Pancreas (tissue), 10 donors: ENCODE measurements around the gene PC. TPM values are rescaled to one million over a fixed set of nuclear protein-coding genes. Genes with fewer than 3 reads are reported as not detected.

Source experiments
- ATAC-seq, 4 donors: fragments of 200-7000 bp; cut with Tn5 transposase; one replicate each; pipeline versions ENCODE4 v1.8.0 to v1.9.1; 2020; ENCODE audit warnings: mild to moderate bottlenecking in 4 of 4, moderate library complexity in 4 of 4
- DNase-seq, 6 donors: peaks; one replicate each; pipeline ENCODE4 v3.0.0-alpha.2; 2020
- FAIRE-seq: peaks from 2 replicates; lab custom pipeline; 2012; peaks lifted over from hg19 to GRCh38; lab: Jason Lieb, UNC
- H3K27ac ChIP-seq, 4 donors: fragments of 200-600 bp; sonication (generic); 1 replicate in 3 of 4; 2 replicates in 1 of 4; pipeline versions ENCODE4 v1.5.0 to v1.8.0; 2020
- H3K27me3 ChIP-seq, 4 donors: fragments of 200-600 bp; one replicate each; pipeline ENCODE4 v1.8.0; 2021
- H3K36me3 ChIP-seq, 3 donors: fragments of 200-600 bp; sonication (generic) in 1 of 3; one replicate each; pipeline versions ENCODE4 v1.5.0 to v1.8.0; 2020 to 2021
- H3K4me1 ChIP-seq, 3 donors: fragments of 200-600 bp; one replicate each; pipeline ENCODE4 v1.8.0; 2021
- H3K4me3 ChIP-seq, 4 donors: fragments of 200-600 bp; sonication (generic) in 2 of 4; one replicate each; pipeline versions ENCODE4 v1.5.0 to v1.8.0; 2020 to 2021
- H3K9me3 ChIP-seq, 4 donors: fragments of 200-600 bp; one replicate each; pipeline ENCODE4 v1.8.0; 2021
- CTCF ChIP-seq, 4 donors: fragments of 200-600 bp; sonication (generic) in 3 of 4; IDR thresholded peaks; one replicate each; pipeline versions ENCODE4 v1.5.0 to v1.8.0; 2021; ENCODE audit warnings: antibody characterized with exemption in 4 of 4
- WGBS, 2 donors: extraction: QIAGEN DNeasy Blood & Tissue Kit; methylation state at CpG; one replicate each; pipeline ENCODE4 v1.1.7; 2013; 5-methylcytosine and 5-hydroxymethylcytosine counted together
- intact Hi-C, 3 donors: fragments of 100-400 bp; cut with DNase I; formaldehyde crosslinking; loops; one replicate each; pipeline versions ENCODE4 v1.11.1 to v1.14.2; 2022
- polyA plus RNA-seq, 2 donors: library from polyadenylated mRNA; stranded (reverse); fragments of 200-250 nt; gene quantifications; one replicate each; pipeline ENCODE4 v1.2.3, GENCODE V29; 2013
- total RNA-seq, 6 donors: library from RNA; stranded (reverse); fragmentation: NEBNext Ultra II Directional in 4 of 6; extraction: Animal tissue kit (Norgen Biotek cat#: 25700) in 4 of 6; gene quantifications; one replicate each; pipeline versions ENCODE4 v1.2.1 to v1.2.4, GENCODE V29; 2021 to 2023
- donor health status: healthy with polysubstance abuse.
- donor health status: DM: no; HTN: no; CAD: no; lungs with moderate emphysema.
- donor health status: DM: no; HTN: no; CAD: no.
- donor health status: control.
- donor health status: control.
- donor health status: Bipolar disorder and iron deficiency.
- donor health status: DM: yes; HTN: yes; CAD: no.
- donor health status: DM: no; HTN: no; CAD: no.
- donor health status: DM: no; HTN: no; CAD: no.
- donor health status: DM: yes; HTN: yes; CAD: no.

Gene PC
- total and polyA plus RNA-seq, 8 donors: 4.1 to 16.0 (median 10.4) TPM

DNA sequence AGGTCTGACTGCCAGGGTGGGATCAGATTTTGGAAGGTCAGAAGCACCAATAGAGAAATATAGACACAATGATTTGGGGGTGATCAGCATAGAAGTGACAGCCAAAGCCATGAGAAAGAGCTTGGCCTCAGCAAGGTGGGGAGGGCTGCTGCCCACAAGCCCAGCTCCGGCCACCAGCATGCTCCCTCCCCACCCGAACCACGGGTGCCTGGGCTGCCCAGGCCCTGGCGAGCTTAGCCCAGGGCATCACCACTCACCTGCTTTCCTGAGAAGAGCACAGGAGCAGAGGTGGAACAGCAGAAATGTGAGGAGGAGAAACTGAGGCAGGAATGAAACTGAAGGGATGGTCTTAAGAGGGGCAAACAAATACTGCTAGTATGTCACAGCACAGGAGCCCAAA, 52.6 kb downstream of the PC start:
- intact Hi-C loops: no loop called here
- 86 to 89% methylated on average over 4 of the region's 4 CpGs for WGBS, 2 donors
- Histone ChIP-seq H3K4me1 (peaks cover 0 to 7% (median 0%) of the 10 kb centered on the region in 3 donors), H3K9me3 (no peaks in the 10 kb centered on the region), H3K27me3 (no peaks in the 10 kb centered on the region), H3K36me3 (no peaks in the 10 kb centered on the region), H3K4me3 (no peak overlapping the region), H3K27ac (no peak overlapping the region)
- no peak for DNase-seq
- no peak for ATAC-seq
- TF ChIP-seq CTCF (IDR thresholded peaks at IDR 0.05): no peak
- FAIRE-seq: no peak

- no peaks in the 10 kb centered on the region for H3K36me3 ChIP-seq
- DNase-seq (no peak), FAIRE-seq (no peak), ATAC-seq (no peak)
- no peaks in the 10 kb centered on the region for H3K27me3 ChIP-seq
- no peak overlapping the region for H3K27ac ChIP-seq
- WGBS, 2 donors: 84 to 87% methylated on average over 8 of the region's 8 CpGs
- no peak for TF ChIP-seq CTCF (IDR thresholded peaks at IDR 0.05)
- H3K9me3 ChIP-seq: no peaks in the 10 kb centered on the region
- intact Hi-C loops: no loop called here
- peaks cover 0 to 7% (median 0%) of the 10 kb centered on the region in 3 donors for H3K4me1 ChIP-seq
- no peak overlapping the region for H3K4me3 ChIP-seq
Measured at GRCh38 chr11:66904981-66905521, 53.1 kb downstream of the PC start.

DNA sequence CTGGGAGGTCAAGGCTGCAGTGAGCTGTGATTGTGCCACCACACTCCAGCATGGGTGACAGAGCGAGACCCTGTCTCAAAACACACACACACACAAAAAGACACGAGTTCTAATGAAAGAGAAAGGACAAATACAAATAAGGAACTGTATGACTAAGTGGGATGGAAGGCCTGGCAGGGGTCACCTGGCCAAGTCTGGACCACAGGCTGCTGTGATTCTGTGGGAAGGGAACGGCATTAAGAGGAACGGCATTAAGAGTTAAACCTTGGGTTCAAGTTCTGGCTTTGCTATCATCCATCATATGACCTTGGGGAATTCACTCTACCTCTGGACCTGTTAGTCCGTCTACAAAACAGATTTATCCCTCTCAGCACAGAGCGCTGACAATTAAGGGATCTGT, 53.6 kb downstream of the PC start:
- Histone ChIP-seq H3K4me3 (no peak overlapping the region), H3K4me1 (peaks cover 0 to 7% (median 0%) of the 10 kb centered on the region in 3 donors), H3K9me3 (no peaks in the 10 kb centered on the region), H3K27ac (no peak overlapping the region), H3K36me3 (no peaks in the 10 kb centered on the region), H3K27me3 (no peaks in the 10 kb centered on the region)
- ATAC-seq (no peak), DNase-seq (no peak), FAIRE-seq (no peak)
- 87 to 93% methylated on average over 6 of the region's 6 CpGs for WGBS, 2 donors
- intact Hi-C loops: no loop called here
- TF ChIP-seq CTCF (IDR thresholded peaks at IDR 0.05): no peak

- no peaks in the 10 kb centered on the region for H3K27me3 ChIP-seq
- WGBS, 2 donors: 96 to 98% methylated on average over 3 of the region's 3 CpGs
- H3K9me3 ChIP-seq: no peaks in the 10 kb centered on the region
- intact Hi-C loops: no loop called here
- DNase-seq: no peak
- H3K27ac ChIP-seq: no peak overlapping the region
- FAIRE-seq: no peak
- H3K4me1 ChIP-seq: peaks cover 0 to 7% (median 0%) of the 10 kb centered on the region in 3 donors
- H3K36me3 ChIP-seq: no peaks in the 10 kb centered on the region
- H3K4me3 ChIP-seq: no peak overlapping the region
- TF ChIP-seq CTCF (IDR thresholded peaks at IDR 0.05): no peak
- ATAC-seq: peak in 3 of 4 donors; percentile 23 to 61 (median 31)
Measured at GRCh38 chr11:66904055-66904454, 54.1 kb downstream of the PC start.

DNA sequence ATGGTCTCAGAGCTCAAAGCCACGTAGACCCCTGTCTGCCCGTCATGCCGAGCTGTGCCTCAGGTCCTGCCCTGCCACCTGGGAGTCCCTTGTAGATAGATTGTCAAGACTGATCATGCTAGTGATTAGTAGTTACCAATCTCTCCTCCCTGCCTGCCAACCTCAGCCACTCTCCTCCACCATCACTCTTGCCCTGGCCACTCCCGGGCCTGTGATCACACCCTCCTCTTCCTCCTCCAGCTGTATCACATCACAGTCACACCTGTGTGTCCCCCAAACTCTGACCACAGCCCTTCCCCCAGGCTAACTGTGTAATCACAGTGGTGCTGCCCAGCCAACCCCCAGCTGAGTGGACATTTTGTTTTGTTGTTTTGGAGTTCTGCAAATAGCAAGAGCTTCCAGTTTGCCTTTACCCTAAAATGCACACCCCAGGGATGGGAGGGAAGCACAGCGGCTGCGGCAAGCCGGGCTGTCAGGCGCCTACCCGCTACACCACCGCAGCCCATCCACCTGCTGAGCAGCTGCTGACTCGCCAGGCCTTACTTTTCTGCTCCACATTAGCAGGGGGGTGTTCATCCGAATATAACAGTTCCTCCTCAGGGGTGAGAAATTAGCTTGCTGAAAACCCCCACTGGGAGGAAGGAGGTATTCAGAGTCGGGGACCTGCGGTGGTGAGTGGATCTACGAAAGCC, 55.6 kb downstream of the PC start:
- WGBS, 2 donors: 92 to 94% methylated on average over 15 of the region's 15 CpGs

More for the DNA sequence above, 55.6 kb downstream of the PC start:
- FAIRE-seq (no peak), ATAC-seq (no peak), DNase-seq (no peak)
- no peaks in the 10 kb centered on the region for H3K36me3 ChIP-seq
- intact Hi-C loops: no loop called here
- no peak for TF ChIP-seq CTCF (IDR thresholded peaks at IDR 0.05)
- peaks cover 0 to 7% (median 0%) of the 10 kb centered on the region in 3 donors for H3K4me1 ChIP-seq
- no peaks in the 10 kb centered on the region for H3K27me3 ChIP-seq
- no peak overlapping the region for H3K27ac ChIP-seq
- H3K4me3 ChIP-seq: no peak overlapping the region
- H3K9me3 ChIP-seq: no peaks in the 10 kb centered on the region
